Measurements from ENCODE around the gene MACROD2. TPM values are rescaled to one million over a fixed set of nuclear protein-coding genes. Genes with fewer than 3 reads are reported as not detected.

The MACROD2 gene
- total and polyA plus RNA-seq, 11 donors: 0.54 to 5.4 (median 2.4) TPM

GRCh38 chr20:15292405-15292804 is 1297.1 kb downstream of the MACROD2 start:
- WGBS, 4 donors: 71 to 78% (median 76%) methylated on average over 4 of the region's 4 CpGs
- H3K4me3 ChIP-seq: no peak overlapping the region
- ATAC-seq: no peak
- DNase-seq: no peak
- no peaks in the 10 kb centered on the region for H3K4me1 ChIP-seq
- no peak overlapping the region for H3K27ac ChIP-seq
- no peaks in the 10 kb centered on the region for H3K27me3 ChIP-seq
- H3K36me3 ChIP-seq: no peaks in the 10 kb centered on the region
- TF ChIP-seq POLR2A (IDR thresholded peaks at IDR 0.05) (no peak), CTCF (IDR thresholded peaks at IDR 0.05) (no peak)
- intact Hi-C loops (cut with DNase I): no loop called here
- H3K9me3 ChIP-seq: no peaks in the 10 kb centered on the region

DNA sequence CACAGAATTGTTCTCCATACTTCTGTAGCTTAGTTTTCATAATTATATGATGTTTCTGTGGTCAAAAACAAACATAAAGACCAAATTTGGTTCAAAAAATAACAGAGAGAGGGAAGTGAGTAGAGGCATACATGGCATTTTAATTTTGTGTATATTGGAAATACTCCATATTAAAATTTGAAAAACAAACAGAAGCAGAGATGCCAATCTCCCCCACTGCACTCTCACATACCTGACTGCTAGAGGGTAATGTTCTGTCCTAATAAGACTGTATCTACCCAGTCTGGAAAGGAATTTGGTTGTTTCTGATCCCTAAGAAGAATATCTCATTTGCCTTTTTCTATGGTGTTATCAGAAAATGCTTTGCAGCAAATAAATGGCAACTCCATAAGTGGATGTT is 1301.1 kb downstream of the MACROD2 start:
- Histone ChIP-seq H3K4me3 (no peak overlapping the region), H3K9me3 (no peaks in the 10 kb centered on the region), H3K27ac (no peak overlapping the region), H3K36me3 (no peaks in the 10 kb centered on the region), H3K27me3 (no peaks in the 10 kb centered on the region), H3K4me1 (no peaks in the 10 kb centered on the region)
- intact Hi-C loops (cut with DNase I): no loop called here
- ATAC-seq (no peak), DNase-seq (no peak)
- TF ChIP-seq CTCF (IDR thresholded peaks at IDR 0.05) (no peak), POLR2A (IDR thresholded peaks at IDR 0.05) (no peak)

GRCh38 chr20:15297059-15297875 is 1302.0 kb downstream of the MACROD2 start:
- DNase-seq (no peak), ATAC-seq (no peak)
- H3K27ac ChIP-seq: no peak overlapping the region
- no peaks in the 10 kb centered on the region for H3K27me3 ChIP-seq
- no peak overlapping the region for H3K4me3 ChIP-seq
- intact Hi-C loops (cut with DNase I): no loop called here
- no peaks in the 10 kb centered on the region for H3K36me3 ChIP-seq
- TF ChIP-seq CTCF (IDR thresholded peaks at IDR 0.05) (no peak), POLR2A (IDR thresholded peaks at IDR 0.05) (no peak)
- H3K4me1 ChIP-seq: no peaks in the 10 kb centered on the region
- 78 to 85% (median 82%) methylated on average over 5 of the region's 5 CpGs for WGBS, 4 donors
- H3K9me3 ChIP-seq: no peaks in the 10 kb centered on the region

DNA sequence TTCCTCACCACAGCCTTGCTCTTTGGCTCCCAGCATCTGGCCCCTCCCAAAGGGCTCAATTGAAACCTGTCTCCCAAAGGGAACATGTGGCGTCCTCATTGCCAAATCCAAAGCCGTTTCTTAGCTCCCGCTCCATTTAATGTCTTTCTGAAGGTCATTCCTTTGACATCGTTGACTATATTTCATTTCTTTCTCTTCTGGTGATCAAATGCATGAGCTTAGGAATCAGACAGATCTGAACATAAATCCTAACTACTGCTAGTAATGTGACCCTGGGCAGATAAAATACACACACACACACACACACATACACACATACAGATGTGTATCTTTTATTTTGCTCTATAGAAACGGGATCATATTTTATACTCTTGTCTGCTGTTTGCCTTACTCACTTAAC is 1306.8 kb downstream of the MACROD2 start:
- Histone ChIP-seq H3K27ac (no peak overlapping the region), H3K4me3 (no peak overlapping the region), H3K36me3 (no peaks in the 10 kb centered on the region), H3K4me1 (no peaks in the 10 kb centered on the region), H3K27me3 (no peaks in the 10 kb centered on the region), H3K9me3 (no peaks in the 10 kb centered on the region)
- ATAC-seq: no peak
- intact Hi-C loops (cut with DNase I): no loop called here
- TF ChIP-seq POLR2A (IDR thresholded peaks at IDR 0.05) (no peak), CTCF (IDR thresholded peaks at IDR 0.05) (no peak)
- 86 to 92% (median 87%) methylated on average over 5 of the region's 5 CpGs for WGBS, 4 donors
- no peak for DNase-seq
